ENCODE measurements around the gene ADH1A. TPM values are rescaled to one million over a fixed set of nuclear protein-coding genes. Genes with fewer than 3 reads are reported as not detected.
A peak's percentile ranks its signal among the peaks of the same experiment; 100 is the strongest.

ADH1A gene
- total and polyA plus RNA-seq, 12 donors, result 0.21 to 1.00 (median 0.78) TPM; not detected in 8

- Histone ChIP-seq H3K4me1 (peaks cover 0 to 4% (median 0%) of the 10 kb centered on the region in 9 donors), H3K27me3 (no peaks in the 10 kb centered on the region), H3K4me3 (no peak overlapping the region), H3K9me3 (peaks cover 0 to 28% (median 0%) of the 10 kb centered on the region in 11 donors), H3K27ac (no peak overlapping the region), H3K36me3 (no peaks in the 10 kb centered on the region)
- WGBS, 2 donors, result 83 to 85% methylated on average over 3 of the region's 3 CpGs
- no peak for TF ChIP-seq CTCF (IDR thresholded peaks at IDR 0.05)
- DNase-seq (no peak), ATAC-seq (no peak)
- intact Hi-C loops (cut with DNase I), result no loop called here
Measured at GRCh38 chr4:99330648-99331047, 39.9 kb upstream of the ADH1A start.

GRCh38 chr4:99329876-99330275 is 39.1 kb upstream of the ADH1A start:
- Histone ChIP-seq H3K36me3 (no peaks in the 10 kb centered on the region), H3K9me3 (peaks cover 0 to 28% (median 0%) of the 10 kb centered on the region in 11 donors), H3K27ac (no peak overlapping the region), H3K4me3 (no peak overlapping the region), H3K4me1 (peaks cover 0 to 11% (median 5%) of the 10 kb centered on the region in 9 donors), H3K27me3 (no peaks in the 10 kb centered on the region)
- no peak for DNase-seq
- ATAC-seq, result no peak
- intact Hi-C loops (cut with DNase I), result loop anchor here in 1 of 10 donors (10.0 kb wide), 2 partner anchors 55 to 125 kb away; no protein-coding TSS in a partner anchor
- WGBS, 2 donors, result 75 to 76% methylated on average over 2 of the region's 2 CpGs
- TF ChIP-seq CTCF (IDR thresholded peaks at IDR 0.05), result no peak

GRCh38 chr4:99324979-99325378 is 34.2 kb upstream of the ADH1A start:
- DNase-seq, result peak; percentile 33 to 63
- H3K27ac ChIP-seq, result peak overlapping the region in 7 of 10 donors; percentile 10 to 69 (median 56)
- ATAC-seq, result peak; percentile 62 to 88 (median 84)
- WGBS, 2 donors, result 25 to 50% methylated on average over 3 of the region's 3 CpGs
- H3K4me1 ChIP-seq, result peaks cover 0 to 25% (median 17%) of the 10 kb centered on the region in 9 donors
- TF ChIP-seq CTCF (IDR thresholded peaks at IDR 0.05), result no peak
- no peaks in the 10 kb centered on the region for H3K27me3 ChIP-seq
- no peaks in the 10 kb centered on the region for H3K36me3 ChIP-seq
- H3K4me3 ChIP-seq, result no peak overlapping the region
- peaks cover 0 to 21% (median 0%) of the 10 kb centered on the region in 11 donors for H3K9me3 ChIP-seq
- intact Hi-C loops (cut with DNase I), result loop anchor here in 1 of 10 donors (10.0 kb wide), 2 partner anchors 60 to 120 kb away; no protein-coding TSS in a partner anchor

GRCh38 chr4:99324361-99324760 is 33.6 kb upstream of the ADH1A start:
- intact Hi-C loops (cut with DNase I), result loop anchor here in 1 of 10 donors (10.0 kb wide), 2 partner anchors 60 to 120 kb away; no protein-coding TSS in a partner anchor
- 52 to 58% methylated on average over 1 of the region's 1 CpG for WGBS, 2 donors
- H3K4me1 ChIP-seq, result peaks cover 0 to 25% (median 17%) of the 10 kb centered on the region in 9 donors

More at GRCh38 chr4:99324361-99324760, 33.6 kb upstream of the ADH1A start:
- no peak for TF ChIP-seq CTCF (IDR thresholded peaks at IDR 0.05)
- no peak overlapping the region for H3K4me3 ChIP-seq
- no peaks in the 10 kb centered on the region for H3K36me3 ChIP-seq
- DNase-seq (no peak), ATAC-seq (no peak)
- H3K9me3 ChIP-seq, result peaks cover 0 to 21% (median 0%) of the 10 kb centered on the region in 11 donors
- peak overlapping the region; percentile 10 to 69 (median 54) for H3K27ac ChIP-seq
- no peaks in the 10 kb centered on the region for H3K27me3 ChIP-seq
